H54 (cell line): ENCODE measurements around the gene NTF4.
"Not testable (repeated sequence)": the region's sequence is repeated elsewhere in the genome, so short reads cannot be mapped to it uniquely, and the experiment has no call there.

ENCODE experiments used
- DNase-seq: peaks from one replicate; pipeline ENCODE4 v3.0.0; 2011; ENCODE audit warnings: low spot score, mixed read lengths; ENCODE audit not compliant: insufficient read length
- FAIRE-seq: peaks from 3 replicates; lab custom pipeline; 2011; peaks lifted over from hg19 to GRCh38; lab: Jason Lieb, UNC
- POLR2A ChIP-seq: IDR thresholded peaks from 2 replicates; pipeline ENCODE4 v1.6.1; 2011; ENCODE audit warnings: low read depth, mild to moderate bottlenecking, low read length

Gene NTF4

DNA sequence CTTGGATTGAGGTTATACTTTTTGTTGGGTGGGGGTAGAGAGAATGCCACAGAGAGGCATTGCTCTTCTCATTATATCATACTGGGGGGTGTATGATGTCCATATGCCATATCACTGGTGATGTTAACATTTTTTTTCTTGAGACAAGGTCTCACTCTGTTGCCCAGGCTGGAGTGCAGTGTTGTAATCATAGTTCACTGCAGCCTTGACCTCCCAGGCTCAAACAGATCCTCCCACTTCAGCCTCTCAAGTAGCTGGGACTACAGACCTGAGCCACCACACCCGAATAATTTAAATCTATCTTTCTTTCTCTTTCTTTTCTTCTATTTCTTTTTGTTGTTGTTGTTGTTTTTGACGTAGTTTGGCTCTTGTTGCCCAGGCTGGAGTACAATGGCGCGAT, 15.8 kb upstream of the NTF4 start:
- DNase-seq: no peak
- TF ChIP-seq POLR2A: no peak
- FAIRE-seq: no peak

- not testable (repeated sequence) for FAIRE-seq
Measured at GRCh38 chr19:49074869-49075268, 10.3 kb upstream of the NTF4 start.

DNA sequence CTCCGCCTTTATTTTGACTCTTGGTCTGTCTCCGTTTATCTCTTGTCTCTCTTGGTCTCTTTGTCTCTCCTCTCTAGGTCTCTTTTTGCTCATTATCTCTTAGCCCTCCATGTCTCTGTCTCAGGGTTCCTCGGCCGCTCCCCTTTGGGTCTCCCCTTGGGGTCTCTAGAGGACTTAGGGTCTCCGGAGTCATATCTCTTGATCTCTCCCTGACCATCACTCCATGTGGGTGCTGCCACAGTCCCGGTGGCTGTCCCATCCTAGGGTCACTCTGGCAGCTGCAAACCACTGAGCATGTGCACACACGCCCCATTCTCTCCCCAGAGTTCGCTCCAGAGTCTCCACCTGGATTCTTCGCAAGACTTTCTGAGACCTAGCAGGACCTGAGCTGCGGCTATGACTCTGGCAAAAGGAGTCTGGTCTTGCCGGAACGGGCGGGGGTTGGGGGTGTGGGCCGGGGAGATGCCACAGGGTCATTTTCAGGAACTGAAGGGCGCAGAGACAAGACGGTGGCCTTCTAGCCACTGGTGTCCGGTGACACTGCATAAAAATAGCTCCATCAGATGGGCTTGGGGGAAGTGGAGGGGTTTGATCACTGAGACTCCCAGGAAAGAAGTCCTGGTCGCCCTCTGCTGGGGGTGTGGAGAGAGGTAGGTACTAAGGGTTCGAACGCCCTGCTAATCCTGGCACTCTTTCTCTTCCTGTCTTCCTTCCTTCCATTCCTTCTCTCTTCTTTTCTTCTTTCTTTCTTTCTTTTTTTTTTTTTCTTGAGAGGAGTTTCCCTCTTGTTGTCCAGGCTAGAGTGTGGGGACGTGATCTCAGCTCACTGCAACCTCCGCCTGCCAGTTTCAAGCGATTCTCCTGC, 9.1 kb upstream of the NTF4 start:
- DNase-seq (no peak), FAIRE-seq (no peak)
- TF ChIP-seq POLR2A: no peak

More at GRCh38 chr19:49074869-49075268, 10.3 kb upstream of the NTF4 start:
- not testable (repeated sequence) for DNase-seq

- TF ChIP-seq POLR2A: no peak
- FAIRE-seq (no peak), DNase-seq (no peak)
Measured at GRCh38 chr19:49071860-49072547, 7.4 kb upstream of the NTF4 start.

DNA sequence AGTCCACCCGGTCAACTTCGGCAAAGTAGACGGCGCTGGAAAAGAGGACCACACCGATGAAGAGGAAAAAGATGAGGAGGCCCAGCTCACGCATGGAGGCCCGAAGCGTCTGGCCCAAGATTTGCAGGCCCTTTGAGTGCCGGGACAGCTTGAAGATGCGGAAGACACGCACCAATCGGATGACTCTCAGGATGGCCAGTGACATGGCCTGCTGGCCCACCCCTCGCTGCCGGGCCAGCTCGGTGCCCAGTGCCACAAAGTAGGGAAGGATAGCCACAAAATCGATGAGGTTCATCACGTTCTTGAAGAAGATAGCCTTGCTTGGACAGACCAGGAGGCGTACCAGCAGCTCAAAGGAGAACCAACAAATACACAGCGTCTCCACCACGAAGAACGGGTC, 5.8 kb upstream of the NTF4 start:
- FAIRE-seq: no peak
- DNase-seq: no peak
- no peak for TF ChIP-seq POLR2A

- no peak for TF ChIP-seq POLR2A
- DNase-seq (no peak), FAIRE-seq (no peak)
Measured at GRCh38 chr19:49069026-49069425, 4.4 kb upstream of the NTF4 start.

DNA sequence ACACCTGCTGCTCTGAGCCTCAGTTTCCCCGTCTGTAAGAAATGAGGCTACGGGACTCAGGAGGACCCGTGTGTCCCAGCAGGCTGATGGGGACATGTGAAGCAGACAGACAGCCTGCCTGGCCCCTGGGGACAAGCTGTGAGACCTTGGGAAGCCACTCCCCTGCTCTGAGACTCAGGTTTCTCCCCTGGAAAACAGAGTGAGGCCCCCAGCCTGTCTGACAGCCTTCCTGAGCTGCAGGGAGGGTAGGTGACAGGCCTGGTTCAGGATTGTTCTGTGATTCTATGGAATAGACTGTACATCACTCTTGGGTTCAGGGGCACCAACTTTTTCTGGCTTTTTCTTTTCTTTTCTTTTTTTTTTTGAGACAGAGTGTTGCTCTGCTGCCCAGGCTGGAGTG, 2.9 kb upstream of the NTF4 start:
- FAIRE-seq (no peak), DNase-seq (no peak)

GRCh38 chr19:49065905-49066512, 1.4 kb upstream of the NTF4 start:
- TF ChIP-seq POLR2A: no peak
- DNase-seq (no peak), FAIRE-seq (no peak)

More for the DNA sequence above, 2.9 kb upstream of the NTF4 start:
- no peak for TF ChIP-seq POLR2A

GRCh38 chr19:49064029-49064629, 489 bp downstream of the NTF4 start:
- FAIRE-seq: no peak
- no peak for DNase-seq
- TF ChIP-seq POLR2A: no peak

DNA sequence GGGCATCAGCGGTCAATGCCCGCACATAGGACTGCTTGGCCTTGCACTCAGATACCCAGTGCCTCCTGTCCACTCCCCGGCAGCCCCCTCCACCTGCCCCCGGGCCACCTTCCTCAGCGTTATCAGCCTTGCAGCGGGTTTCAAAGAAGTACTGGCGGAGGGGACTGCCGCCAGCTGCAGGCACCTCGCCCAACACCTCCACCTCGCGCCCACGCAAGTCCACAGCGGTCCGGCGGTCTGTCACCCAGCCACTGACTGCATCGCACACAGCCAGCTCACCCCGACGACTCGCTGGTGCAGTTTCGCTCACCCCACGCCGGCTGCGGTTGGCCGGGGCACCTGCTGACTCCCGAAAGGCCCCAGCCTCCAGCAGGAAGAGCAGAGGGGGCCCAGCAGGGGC, 3.2 kb downstream of the NTF4 start:
- TF ChIP-seq POLR2A: no peak
- no peak for FAIRE-seq
- no peak for DNase-seq

DNA sequence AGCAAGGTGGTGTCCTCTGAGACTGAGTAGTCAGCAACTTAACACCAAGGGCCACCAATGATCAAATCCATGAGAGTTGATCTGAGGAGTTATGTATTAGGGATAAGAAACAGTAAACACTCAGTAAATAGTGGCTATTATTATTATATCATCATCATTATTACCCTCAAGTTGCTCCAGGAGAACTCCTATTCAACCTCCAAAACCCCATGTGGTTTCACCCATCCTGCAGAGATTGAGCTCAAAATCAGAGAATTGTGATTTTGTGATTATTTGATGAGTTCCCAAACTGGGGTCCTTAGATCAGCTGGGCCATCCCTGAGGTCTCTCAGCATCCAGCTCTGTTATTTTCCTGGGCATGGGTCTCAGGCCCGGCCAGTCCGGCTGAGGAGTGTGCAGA, 3.6 kb downstream of the NTF4 start:
- TF ChIP-seq POLR2A: no peak
- DNase-seq (no peak), FAIRE-seq (no peak)

- FAIRE-seq: no peak
- DNase-seq: no peak
- no peak for TF ChIP-seq POLR2A
Measured at GRCh38 chr19:49059053-49059452, 5.6 kb downstream of the NTF4 start.

- DNase-seq: no peak
- FAIRE-seq: no peak
- no peak for TF ChIP-seq POLR2A
Measured at GRCh38 chr19:49058562-49058961, 6.1 kb downstream of the NTF4 start.
